Uterine smooth muscle cell (primary cell): Measurements from ENCODE around the gene ABCB6. TPM values are rescaled to one million over a fixed set of nuclear protein-coding genes. Genes with fewer than 3 reads are reported as not detected.

Experiments used
- total RNA-seq: library from RNA; depleted of rRNA; stranded (reverse); fragments of >200 nt; gene quantifications from 2 replicates; pipeline ENCODE4 v1.2.3, GENCODE V29; 2014

The ABCB6 gene
- total RNA-seq: 28.1 and 38.4 TPM in 2 replicates

GRCh38 chr2:219218732-219219701 is at the start of gene ABCB6:
Gene ABCB6, minus strand, starts transcription at chr2:219218958. Its CDS starts 285 bp downstream, at chr2:219218673.

GRCh38 chr2:219253753-219254589 is 35.2 kb upstream of the ABCB6 start, which contains the start of gene TUBA4A:
Gene TUBA4A, minus strand, starts transcription at chr2:219253918. Its CDS starts 60 bp downstream, at chr2:219253858.

GRCh38 chr2:219252900-219253752 is 34.4 kb upstream of the ABCB6 start, which contains the start of gene TUBA4B:
Gene TUBA4B, plus strand, starts transcription at chr2:219253243. Its CDS starts 165 bp downstream, at chr2:219253408.

GRCh38 chr2:219245148-219245898 is 26.6 kb upstream of the ABCB6 start, which contains the start of the genes GLB1L and STK16:
Gene GLB1L, minus strand, starts transcription at chr2:219245444. Its CDS starts 1,871 bp downstream, at chr2:219243573.
Gene STK16, plus strand, starts transcription at chr2:219245479. Its CDS starts 521 bp downstream, at chr2:219246000.

GRCh38 chr2:219229305-219230058 is 10.7 kb upstream of the ABCB6 start, which contains the start of the genes ANKZF1 and ATG9A:
Gene ANKZF1, plus strand, starts transcription at chr2:219229806. Its CDS starts 452 bp downstream, at chr2:219230258.
Gene ATG9A, minus strand, starts transcription at chr2:219229636. Its CDS starts 1,612 bp downstream, at chr2:219228024.

GRCh38 chr2:219206328-219207133 is 12.2 kb downstream of the ABCB6 start, which contains the start of gene ZFAND2B:
Gene ZFAND2B, plus strand, starts transcription at chr2:219206782. Its CDS starts 206 bp downstream, at chr2:219206988.

GRCh38 chr2:219177552-219178376 is 41.0 kb downstream of the ABCB6 start, which contains the start of gene RETREG2:
Gene RETREG2, plus strand, starts transcription at chr2:219178275. Its CDS starts 78 bp downstream, at chr2:219178353.

GRCh38 chr2:219176818-219177551 is 41.8 kb downstream of the ABCB6 start, which contains the start of gene CNPPD1:
Gene CNPPD1, minus strand, starts transcription at chr2:219176925. Its CDS starts 97 bp downstream, at chr2:219176828.

GRCh38 chr2:219169930-219170654 is 48.7 kb downstream of the ABCB6 start, which contains the start of gene SLC23A3:
Gene SLC23A3, minus strand, starts transcription at chr2:219170029. Its CDS starts 45 bp downstream, at chr2:219169984.

GRCh38 chr2:219160186-219161017 is 58.4 kb downstream of the ABCB6 start, which contains the start of gene NHEJ1:
Gene NHEJ1, minus strand, starts transcription at chr2:219160815. Its CDS starts 2,453 bp downstream, at chr2:219158362.

Other genes starting within 250 kb of the ABCB6 start
- gene FEV, start 233.8 kb downstream of the ABCB6 start, total RNA-seq: not detected in 2 replicates
- not detected in 2 replicates for gene CRYBA2, start 225.5 kb downstream of the ABCB6 start, total RNA-seq
- not detected in 2 replicates for gene CFAP65, start 177.4 kb downstream of the ABCB6 start, total RNA-seq
- 0.11 TPM in 1 of 2 replicates, not detected in the other for gene IHH, start 158.0 kb downstream of the ABCB6 start, total RNA-seq
- gene NHEJ1, start 58.1 kb downstream of the ABCB6 start, total RNA-seq: 19.7 and 23.9 TPM in 2 replicates
- 1.00 and 2.5 TPM in 2 replicates for gene SLC23A3, start 48.9 kb downstream of the ABCB6 start, total RNA-seq
- 26.9 and 31.2 TPM in 2 replicates for gene CNPPD1, start 42.0 kb downstream of the ABCB6 start, total RNA-seq
- gene RETREG2, start 40.7 kb downstream of the ABCB6 start, total RNA-seq: 75.1 and 77.5 TPM in 2 replicates
- gene ZFAND2B, start 12.2 kb downstream of the ABCB6 start, total RNA-seq: 25.5 and 30.0 TPM in 2 replicates
- gene ATG9A, start 10.7 kb upstream of the ABCB6 start, total RNA-seq: 27.0 and 40.4 TPM in 2 replicates
- gene ANKZF1, start 10.8 kb upstream of the ABCB6 start, total RNA-seq: 23.4 and 27.0 TPM in 2 replicates
- 17.5 and 19.1 TPM in 2 replicates for gene GLB1L, start 26.5 kb upstream of the ABCB6 start, total RNA-seq
- gene STK16, start 26.5 kb upstream of the ABCB6 start, total RNA-seq: 42.4 and 48.9 TPM in 2 replicates
- gene TUBA4B, start 34.3 kb upstream of the ABCB6 start, total RNA-seq: 0.11 TPM in 1 of 2 replicates, not detected in the other
- gene TUBA4A, start 35.0 kb upstream of the ABCB6 start, total RNA-seq: 6.9 and 11.5 TPM in 2 replicates
- gene DNAJB2, start 60.4 kb upstream of the ABCB6 start, total RNA-seq: 47.1 and 51.1 TPM in 2 replicates
- 9.0 and 58.1 TPM in 2 replicates for gene PTPRN, start 90.4 kb upstream of the ABCB6 start, total RNA-seq
- not detected in 2 replicates for gene RESP18, start 113.8 kb upstream of the ABCB6 start, total RNA-seq
- 80.4 and 85.0 TPM in 2 replicates for gene DNPEP, start 169.0 kb upstream of the ABCB6 start, total RNA-seq
- gene DES, start 199.4 kb upstream of the ABCB6 start, total RNA-seq: 284 and 858 TPM in 2 replicates
- gene SPEG, start 215.9 kb upstream of the ABCB6 start, total RNA-seq: 38.8 and 60.6 TPM in 2 replicates